Activated CD4-positive, alpha-beta T cell treated with anti-CD3 and anti-CD28 coated beads, Interleukin-2, amount 50 U/mL, for 1 hour (primary cell): ENCODE data around the gene ENAH.
"Not testable (repeated sequence)": the region's sequence is repeated elsewhere in the genome, so short reads cannot be mapped to it uniquely, and the experiment has no call there.

Source experiments
- DNase-seq: peaks from one replicate; pipeline ENCODE4 v3.0.0-alpha.2; 2020

The ENAH gene

GRCh38 chr1:225670806-225671733, 18.1 kb upstream of the ENAH start:
- DNase-seq: no peak

- DNase-seq: no peak
Measured at GRCh38 chr1:225670356-225670755, 17.4 kb upstream of the ENAH start.

- DNase-seq: no peak
Measured at GRCh38 chr1:225668222-225668621, 15.3 kb upstream of the ENAH start.

GRCh38 chr1:225667362-225667761, 14.4 kb upstream of the ENAH start:
- DNase-seq: no peak

GRCh38 chr1:225666495-225666894, 13.6 kb upstream of the ENAH start:
- no peak for DNase-seq

- DNase-seq: no peak
Measured at GRCh38 chr1:225664762-225665161, 11.8 kb upstream of the ENAH start.

- DNase-seq: no peak
Measured at GRCh38 chr1:225662155-225662554, 9.2 kb upstream of the ENAH start.

GRCh38 chr1:225660544-225660946, 7.6 kb upstream of the ENAH start:
- no peak for DNase-seq

- DNase-seq: no peak
Measured at GRCh38 chr1:225658041-225658440, 5.1 kb upstream of the ENAH start.

- DNase-seq: no peak
Measured at GRCh38 chr1:225657462-225657989, 4.6 kb upstream of the ENAH start.

GRCh38 chr1:225656259-225656655, 3.3 kb upstream of the ENAH start:
- not testable (repeated sequence) for DNase-seq

- DNase-seq: no peak
Measured at GRCh38 chr1:225655509-225656258, 2.8 kb upstream of the ENAH start.

- no peak for DNase-seq
Measured at GRCh38 chr1:225654688-225655508, 2.0 kb upstream of the ENAH start.

- no peak for DNase-seq
Measured at GRCh38 chr1:225654277-225654597, 1.3 kb upstream of the ENAH start.

GRCh38 chr1:225653463-225654276, 747 bp upstream of the ENAH start:
- DNase-seq: peak; percentile 14

GRCh38 chr1:225651872-225652728, 823 bp downstream of the ENAH start:
- DNase-seq: no peak

GRCh38 chr1:225651376-225651871, 1.5 kb downstream of the ENAH start:
- DNase-seq: no peak

- DNase-seq: no peak
Measured at GRCh38 chr1:225650179-225650578, 2.7 kb downstream of the ENAH start.

- no peak for DNase-seq
Measured at GRCh38 chr1:225645194-225645895, 7.6 kb downstream of the ENAH start.

- DNase-seq: no peak
Measured at GRCh38 chr1:225644666-225645065, 8.3 kb downstream of the ENAH start.
